Measurements from ENCODE around the gene MAN2A2. TPM values are rescaled to one million over a fixed set of nuclear protein-coding genes. Genes with fewer than 3 reads are reported as not detected.

The MAN2A2 gene
- total and polyA plus RNA-seq, 2 experiments from 2014 or later, result 4.3 to 7.7 TPM

GRCh38 chr15:90866161-90866715 is 36.9 kb upstream of the MAN2A2 start:
- Histone ChIP-seq H2AFZ (no peak overlapping the region), H3F3A (ENCODE audit: insufficient read depth) (peaks cover 32% of the 10 kb centered on the region), H3K27me3 (replicated peaks; ENCODE audit: insufficient read depth) (no peaks in the 10 kb centered on the region), H3K9ac (no peak overlapping the region), H3K36me3 (ENCODE audit: low read depth) (no peaks in the 10 kb centered on the region), H3K9me3 (ENCODE audit: low read depth) (no peaks in the 10 kb centered on the region), H4K20me1 (ENCODE audit: insufficient read depth) (no peaks in the 10 kb centered on the region), H3K27ac (no peak overlapping the region), H3K79me2 (ENCODE audit: insufficient read depth) (peaks cover 11% of the 10 kb centered on the region), H3K4me1 (ENCODE audit: insufficient read depth) (peaks cover 31% of the 10 kb centered on the region), H3K4me2 (ENCODE audit: unreplicated experiment) (no peak overlapping the region), H3K4me3 (no peak overlapping the region), H3K9me2 (ENCODE audit: insufficient read depth) (no peaks in the 10 kb centered on the region)
- WGBS, 2 experiments (ENCODE audit: low coverage in 1 of 2, low lambda C conversion rate in 2 of 2, missing lambda C conversion rate in 2 of 2), result 56 to 57% methylated on average over 16 of the region's 16 CpGs
- in situ Hi-C loops (cut with MboI), result no loop called here
- no peak for DNase-seq
- TF ChIP-seq EZH2 (IDR thresholded peaks at IDR 0.05; ENCODE audit: insufficient read depth, poor library complexity, severe bottlenecking) (no peak), EZH2phosphoT487 (IDR thresholded peaks at IDR 0.05; ENCODE audit: insufficient read depth, low read depth) (no peak)

GRCh38 chr15:90866800-90867199 is 36.3 kb upstream of the MAN2A2 start:
- Histone ChIP-seq H3K9me2 (ENCODE audit: insufficient read depth) (no peaks in the 10 kb centered on the region), H3K79me2 (ENCODE audit: insufficient read depth) (peaks cover 14% of the 10 kb centered on the region), H3K4me3 (no peak overlapping the region), H3F3A (ENCODE audit: insufficient read depth) (peaks cover 32% of the 10 kb centered on the region), H3K4me2 (ENCODE audit: unreplicated experiment) (no peak overlapping the region), H3K36me3 (ENCODE audit: low read depth) (no peaks in the 10 kb centered on the region), H3K27ac (no peak overlapping the region), H3K4me1 (ENCODE audit: insufficient read depth) (peaks cover 31% of the 10 kb centered on the region), H3K27me3 (replicated peaks; ENCODE audit: insufficient read depth) (no peaks in the 10 kb centered on the region), H2AFZ (no peak overlapping the region), H4K20me1 (ENCODE audit: insufficient read depth) (no peaks in the 10 kb centered on the region), H3K9me3 (ENCODE audit: low read depth) (no peaks in the 10 kb centered on the region), H3K9ac (no peak overlapping the region)
- in situ Hi-C loops (cut with MboI), result no loop called here
- WGBS, 2 experiments (ENCODE audit: low coverage in 1 of 2, low lambda C conversion rate in 2 of 2, missing lambda C conversion rate in 2 of 2), result 83 to 84% methylated on average over 3 of the region's 3 CpGs
- TF ChIP-seq EZH2 (IDR thresholded peaks at IDR 0.05; ENCODE audit: insufficient read depth, poor library complexity, severe bottlenecking), result no peak
- no peak for TF ChIP-seq EZH2phosphoT487 (IDR thresholded peaks at IDR 0.05; ENCODE audit: insufficient read depth, low read depth)
- DNase-seq, result no peak

GRCh38 chr15:90868261-90868689 is 34.8 kb upstream of the MAN2A2 start, which contains the start of gene FURIN:
Gene FURIN, plus strand, starts transcription at chr15:90868588. Its CDS starts 7,153 bp downstream, at chr15:90875741.
- in situ Hi-C loops (cut with MboI), result no loop called here
- H3K9me2 ChIP-seq (ENCODE audit: insufficient read depth), result no peaks in the 10 kb centered on the region
- H3K4me1 ChIP-seq (ENCODE audit: insufficient read depth), result peaks cover 40% of the 10 kb centered on the region
- no peaks in the 10 kb centered on the region for H3K36me3 ChIP-seq (ENCODE audit: low read depth)
- H3K9me3 ChIP-seq (ENCODE audit: low read depth), result no peaks in the 10 kb centered on the region
- no peak within 1 kb of the TSS for H3K4me3 ChIP-seq
- H3K9ac ChIP-seq, result peak within 1 kb of the TSS; percentile 65
- WGBS, 2 experiments (ENCODE audit: low coverage in 1 of 2, low lambda C conversion rate in 2 of 2, missing lambda C conversion rate in 2 of 2), result 89 to 92% methylated on average over 6 of the region's 6 CpGs
- no peak for DNase-seq
- TF ChIP-seq EZH2 (IDR thresholded peaks at IDR 0.05; ENCODE audit: insufficient read depth, poor library complexity, severe bottlenecking) (no peak), EZH2phosphoT487 (IDR thresholded peaks at IDR 0.05; ENCODE audit: insufficient read depth, low read depth) (no peak)
- H3K27me3 ChIP-seq (replicated peaks; ENCODE audit: insufficient read depth), result no peaks in the 10 kb centered on the region
- H3F3A ChIP-seq (ENCODE audit: insufficient read depth), result peaks cover 36% of the 10 kb centered on the region
- H2AFZ ChIP-seq, result 0 out of 2 replicates have a peak within 1 kb of the TSS, but pooled peaks have one; percentile 41
- H3K79me2 ChIP-seq (ENCODE audit: insufficient read depth), result peaks cover 29% of the 10 kb centered on the region
- H3K4me2 ChIP-seq (ENCODE audit: unreplicated experiment), result peak within 1 kb of the TSS; percentile 86
- no peaks in the 10 kb centered on the region for H4K20me1 ChIP-seq (ENCODE audit: insufficient read depth)
- H3K27ac ChIP-seq, result peak within 1 kb of the TSS; percentile 90

- 0 out of 2 replicates have a peak overlapping the region, but pooled peaks have one; percentile 41 for H2AFZ ChIP-seq
- H3K27ac ChIP-seq, result peak overlapping the region; percentile 90
- peaks cover 28% of the 10 kb centered on the region for H3F3A ChIP-seq (ENCODE audit: insufficient read depth)
- in situ Hi-C loops (cut with MboI), result no loop called here
- H3K79me2 ChIP-seq (ENCODE audit: insufficient read depth), result peaks cover 37% of the 10 kb centered on the region
- H3K4me2 ChIP-seq (ENCODE audit: unreplicated experiment), result peak overlapping the region; percentile 86
- H3K9me2 ChIP-seq (ENCODE audit: insufficient read depth), result no peaks in the 10 kb centered on the region
- no peaks in the 10 kb centered on the region for H4K20me1 ChIP-seq (ENCODE audit: insufficient read depth)
- no peak for TF ChIP-seq EZH2phosphoT487 (IDR thresholded peaks at IDR 0.05; ENCODE audit: insufficient read depth, low read depth)
- no peak for TF ChIP-seq EZH2 (IDR thresholded peaks at IDR 0.05; ENCODE audit: insufficient read depth, poor library complexity, severe bottlenecking)
- H3K9me3 ChIP-seq (ENCODE audit: low read depth), result no peaks in the 10 kb centered on the region
- H3K9ac ChIP-seq, result peak overlapping the region; percentile 65
- DNase-seq, result no peak
- H3K27me3 ChIP-seq (replicated peaks; ENCODE audit: insufficient read depth), result no peaks in the 10 kb centered on the region
- no peak overlapping the region for H3K4me3 ChIP-seq
- H3K4me1 ChIP-seq (ENCODE audit: insufficient read depth), result peaks cover 40% of the 10 kb centered on the region
- no peaks in the 10 kb centered on the region for H3K36me3 ChIP-seq (ENCODE audit: low read depth)
These were observed 34.0 kb upstream of the MAN2A2 start for GRCh38 chr15:90869140-90869541.

All from GM23248 (cell line).